ENCODE results near the gene HDAC4.
A peak's percentile ranks its signal among the peaks of the same experiment; 100 is the strongest.

The HDAC4 gene

GRCh38 chr2:239321596-239322415 is 79.0 kb downstream of the HDAC4 start:
- DNase-seq, result peak; percentile 66

DNA sequence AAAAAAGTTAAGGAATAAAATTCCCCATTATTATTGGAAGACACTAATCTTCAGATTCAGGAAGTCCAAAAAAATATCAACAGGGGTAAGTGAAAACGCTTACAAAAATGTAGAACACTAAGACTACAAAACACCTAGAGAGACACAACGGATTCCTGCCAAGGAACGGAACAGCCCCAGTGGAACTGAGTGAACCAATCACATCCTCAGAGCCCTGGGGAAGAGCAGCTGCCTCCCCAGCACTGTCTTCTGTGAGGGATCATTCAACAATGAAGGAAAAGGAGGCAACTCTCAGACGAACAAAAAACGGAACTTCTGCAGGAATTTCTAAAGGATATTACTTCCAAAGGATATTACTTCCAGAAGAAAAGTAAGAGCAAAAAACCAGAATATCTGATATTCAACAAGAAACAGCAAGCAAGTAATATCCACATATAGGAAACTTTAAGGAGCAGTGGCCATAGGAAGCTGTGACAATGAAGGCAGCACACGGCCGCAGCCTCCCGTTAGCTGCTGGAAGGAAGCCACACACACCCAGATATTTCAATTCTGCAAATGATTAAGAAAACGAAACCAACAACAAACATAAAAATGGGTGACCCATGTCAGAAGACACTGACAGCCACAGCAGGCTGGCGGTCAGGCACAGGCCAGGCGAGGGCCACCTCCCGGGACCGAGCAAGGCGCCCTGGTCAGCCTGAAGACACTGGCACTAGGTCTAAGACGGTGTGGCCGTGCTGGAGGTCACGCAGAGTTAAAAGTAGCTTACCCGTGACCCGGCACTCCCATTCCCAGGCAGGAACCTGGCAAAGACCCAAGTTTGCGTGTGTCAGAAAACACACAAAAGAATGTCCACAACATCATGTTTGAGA is 81.8 kb downstream of the HDAC4 start:
- no peak for DNase-seq

DNA sequence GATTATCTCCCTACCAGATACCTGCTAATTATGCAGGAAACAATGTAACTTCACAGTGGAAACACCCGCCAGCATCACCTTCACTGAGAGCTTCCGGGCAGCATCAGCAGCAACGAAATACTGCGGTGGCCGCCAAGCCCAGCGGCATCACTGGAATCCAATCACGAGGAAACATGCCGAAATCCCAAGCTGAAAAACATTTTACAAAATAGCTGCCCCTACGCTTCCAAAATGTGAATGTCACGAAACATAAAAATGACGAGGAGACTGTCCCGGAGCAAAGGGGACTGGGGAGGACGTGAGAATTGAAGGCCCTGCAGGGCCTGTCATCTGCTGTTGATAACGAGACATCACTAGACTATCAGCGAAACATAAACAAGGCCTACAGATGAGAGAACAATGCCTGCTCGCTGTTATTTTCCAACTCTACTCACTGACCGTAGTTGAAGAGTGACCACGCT is 82.6 kb downstream of the HDAC4 start:
- no peak for DNase-seq

GRCh38 chr2:239316562-239317465 is 84.0 kb downstream of the HDAC4 start:
- no peak for DNase-seq

DNA sequence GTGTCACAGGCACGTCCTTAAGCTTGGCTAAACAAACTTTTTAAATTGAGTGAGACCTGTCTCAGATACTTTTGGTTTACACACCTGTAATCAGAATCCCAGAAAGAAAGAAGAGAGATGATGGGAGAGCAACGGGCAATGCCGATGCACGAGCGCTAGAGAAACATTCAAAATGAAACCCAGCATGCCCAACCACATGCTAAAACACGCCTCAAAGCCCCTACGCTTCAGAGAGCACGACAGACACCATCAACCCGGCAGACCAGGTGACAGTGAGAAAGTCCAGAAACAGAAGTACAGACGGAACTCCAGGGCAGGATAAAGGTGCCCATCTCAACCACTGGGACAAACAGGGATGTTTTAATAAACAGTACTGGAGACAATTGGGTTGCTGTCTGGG is 85.5 kb downstream of the HDAC4 start:
- no peak for DNase-seq

DNA sequence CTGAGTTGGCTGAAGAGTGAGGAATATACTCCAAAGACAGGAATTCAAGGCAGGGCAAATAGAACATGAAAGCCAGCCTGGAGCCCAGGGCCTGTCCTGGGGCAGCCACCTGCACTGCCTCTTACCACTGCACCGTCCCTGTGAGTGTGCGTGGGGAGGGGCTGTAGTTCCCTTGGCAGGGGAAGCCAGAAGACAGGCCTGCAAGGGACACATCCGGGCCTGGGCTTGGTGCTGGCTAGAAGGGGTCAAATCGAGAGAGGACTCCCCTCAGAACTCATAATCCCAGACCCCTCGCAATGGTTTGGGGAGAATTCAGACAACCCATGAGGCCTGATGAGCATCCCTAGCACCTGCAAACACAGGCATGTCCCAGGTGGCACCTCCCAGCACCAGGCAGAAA is 87.0 kb downstream of the HDAC4 start:
- DNase-seq, result no peak

DNA sequence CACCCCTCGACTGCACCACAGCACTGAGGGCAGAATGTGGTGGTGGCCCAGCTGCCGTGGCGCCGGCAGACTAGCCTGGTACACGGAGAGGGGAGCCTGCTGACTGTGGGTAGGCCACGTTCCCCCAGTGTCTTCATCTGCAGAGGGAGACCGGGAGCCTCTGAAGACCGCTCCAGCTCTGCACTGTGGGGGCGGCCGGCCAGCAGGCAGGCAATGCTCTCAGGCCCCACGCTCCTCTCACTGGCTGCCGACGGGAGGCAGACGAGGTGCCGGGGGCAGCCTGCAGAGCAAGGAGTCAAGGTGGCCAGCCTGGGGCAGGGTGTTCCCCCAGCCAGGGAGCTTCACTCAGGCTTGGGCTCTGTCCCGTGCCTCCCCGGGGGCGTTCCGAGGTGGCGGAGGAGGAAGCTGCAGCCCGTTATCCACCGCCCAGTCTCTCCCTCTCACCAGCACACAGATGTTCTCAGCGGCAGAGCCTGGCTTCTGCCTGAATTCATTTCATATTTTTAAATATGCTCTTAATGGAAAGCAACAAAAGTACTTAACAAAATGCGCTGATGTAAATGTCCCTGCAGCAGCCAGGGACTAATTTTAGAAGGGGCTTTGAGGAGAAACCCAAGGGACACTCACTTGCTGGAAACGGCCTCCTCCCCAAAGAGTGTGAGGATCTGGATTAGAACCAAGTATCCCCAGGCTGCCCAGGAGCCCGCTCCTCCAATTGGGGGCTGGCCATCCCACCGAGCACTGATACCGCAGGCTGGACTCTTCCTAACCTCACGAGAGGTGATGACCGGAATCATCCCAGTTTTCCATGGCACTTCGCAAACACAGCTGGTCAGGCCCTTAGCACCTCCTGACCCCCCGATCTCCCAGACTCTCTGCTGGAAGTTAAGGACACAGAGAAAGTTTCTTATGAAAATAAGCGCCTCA is 87.8 kb downstream of the HDAC4 start:
- DNase-seq, result no peak

- DNase-seq, result no peak
Measured at GRCh38 chr2:239312081-239312511, 88.7 kb downstream of the HDAC4 start.

GRCh38 chr2:239311132-239312040 is 89.4 kb downstream of the HDAC4 start:
- no peak for DNase-seq

DNA sequence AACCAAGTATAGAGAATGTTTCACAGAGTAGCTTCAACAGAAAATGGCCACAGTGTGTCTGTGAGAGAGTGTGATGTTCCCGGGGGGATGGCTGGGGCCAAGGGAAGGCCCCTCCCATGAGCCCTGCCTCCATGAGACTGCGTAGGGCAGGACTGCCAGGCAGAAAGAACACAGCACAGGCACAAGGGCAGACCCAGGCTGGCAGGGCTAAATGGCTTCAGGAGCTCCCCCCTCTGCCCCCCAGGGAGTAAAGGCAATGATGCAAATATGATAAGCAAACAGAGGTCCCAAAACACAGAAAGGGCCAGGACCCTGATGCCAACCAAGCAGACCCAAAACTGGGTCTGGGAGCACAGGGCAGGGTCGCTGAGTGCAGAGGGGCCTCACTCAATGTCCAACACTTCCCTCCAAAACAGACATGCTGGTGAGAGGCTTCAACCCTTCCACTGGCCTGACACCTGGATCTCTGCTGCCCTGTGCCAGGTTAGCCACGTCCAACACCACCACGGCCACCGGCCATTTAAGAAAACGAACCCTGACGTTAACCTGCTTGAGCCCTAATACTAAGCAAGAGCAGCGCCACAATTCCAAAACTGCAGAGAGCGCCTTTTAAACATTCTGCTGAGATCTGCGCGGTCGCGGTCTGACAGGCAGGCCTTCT is 90.3 kb downstream of the HDAC4 start:
- DNase-seq, result no peak

- DNase-seq, result no peak
Measured at GRCh38 chr2:239309398-239310245, 91.2 kb downstream of the HDAC4 start.

DNA sequence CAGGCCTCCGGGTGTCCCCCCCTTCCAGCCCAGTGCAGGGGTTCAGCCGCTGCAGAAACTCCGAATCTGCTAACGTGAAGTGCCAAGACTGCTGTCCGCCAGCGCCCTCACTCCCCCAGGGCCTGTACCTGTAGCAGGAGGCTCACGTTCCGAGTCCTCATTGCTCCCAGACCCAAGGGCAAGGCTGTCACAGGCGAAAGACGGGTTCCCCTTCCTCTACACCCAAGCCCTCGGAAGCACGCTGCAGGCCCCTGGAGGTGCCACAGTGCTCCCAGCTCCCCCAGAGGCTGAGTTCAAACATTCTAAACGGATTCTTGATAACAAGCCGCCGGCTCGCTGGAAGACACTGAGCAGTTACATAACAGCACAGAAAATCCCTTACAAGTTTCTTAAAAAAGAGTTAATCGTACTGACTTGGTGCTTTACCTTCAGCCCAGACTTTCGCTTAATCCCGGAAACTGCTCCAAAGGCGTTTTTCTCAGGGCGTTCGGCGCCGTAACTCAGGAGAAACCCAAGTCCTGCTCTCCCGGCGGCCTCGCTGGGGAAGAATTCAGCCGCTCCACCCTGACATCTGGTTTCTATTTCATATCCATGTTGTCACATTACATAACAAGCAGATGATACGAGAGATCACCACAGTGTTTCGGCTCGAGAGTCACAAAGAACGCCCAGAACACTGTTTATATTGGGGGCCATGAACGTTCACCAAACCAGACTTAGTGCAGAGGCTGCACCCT is 92.0 kb downstream of the HDAC4 start:
- no peak for DNase-seq

- DNase-seq, result no peak
Measured at GRCh38 chr2:239307921-239308613, 92.8 kb downstream of the HDAC4 start.

- no peak for DNase-seq
Measured at GRCh38 chr2:239307221-239307569, 93.6 kb downstream of the HDAC4 start.

- no peak for DNase-seq
Measured at GRCh38 chr2:239306274-239307220, 94.3 kb downstream of the HDAC4 start.

GRCh38 chr2:239305771-239306170 is 95.0 kb downstream of the HDAC4 start:
- no peak for DNase-seq

GRCh38 chr2:239305222-239305575 is 95.6 kb downstream of the HDAC4 start:
- no peak for DNase-seq

Data from activated CD4-positive, alpha-beta T cell treated with anti-CD3 and anti-CD28 coated beads, Interleukin-10, Interleukin-2, amounts not matched to agents 100 ng/mL and 50 ng/mL, durations not matched to agents 16 hours and 8 hours (primary cell).